HL-60 (cell line): ENCODE data around the gene ESRRG.

Experiments used
- DNase-seq, 2 experiments: peaks; one replicate each; pipeline ENCODE4 v3.0.0-alpha.2; 2010 to 2020; ENCODE audit warnings: low read depth in 1 of 2, low spot score in 1 of 2
- H3K27ac ChIP-seq: fragments of 250-450 bp; sonication (Bioruptor Pico); replicated peaks from 2 replicates; pipeline ENCODE4 v1.5.1; 2020; ENCODE audit warnings: mild to moderate bottlenecking, moderate library complexity
- H3K27me3 ChIP-seq: fragments of 250-450 bp; sonication (Bioruptor Pico); 2 replicates; pipeline ENCODE4 v1.5.1; 2021; ENCODE audit warnings: mild to moderate bottlenecking, moderate library complexity; ENCODE audit not compliant: insufficient read depth, poor library complexity, severe bottlenecking
- H3K4me3 ChIP-seq: replicated peaks from 2 replicates; pipeline ENCODE4 v1.5.1; 2011; ENCODE audit warnings: mild to moderate bottlenecking, control low read depth, low read length; ENCODE audit not compliant: insufficient read depth
- CTCF ChIP-seq: IDR thresholded peaks from one replicate; pipeline ENCODE4 v1.5.1; 2011; ENCODE audit warnings: low read length, control low read depth, inconsistent platforms; ENCODE audit not compliant: insufficient read depth
- GABPA ChIP-seq: IDR thresholded peaks from 2 replicates; pipeline ENCODE4 v1.6.1; 2012; ENCODE audit warnings: low read depth
- POLR2AphosphoS5 ChIP-seq: IDR thresholded peaks from 2 replicates; pipeline ENCODE4 v1.6.1; 2012; ENCODE audit warnings: low read depth
- SPI1 ChIP-seq: IDR thresholded peaks from 2 replicates; pipeline ENCODE4 v1.6.1; 2012; ENCODE audit warnings: low read depth, mild to moderate bottlenecking, borderline replicate concordance
- long read RNA-seq: library from polyadenylated mRNA; unstranded; transcript quantifications from one replicate; pipeline ENCODE4 v2.0.0, GENCODE V29; 2020
- TF ChIP-seq, protein P1 (sequence below): IDR thresholded peaks from 2 replicates; pipeline ENCODE4 v1.6.1; 2012; ENCODE audit warnings: low read depth; ENCODE audit not compliant: insufficient replicate concordance

The ESRRG gene
- long read RNA-seq = 0 reads

- Histone ChIP-seq H3K27me3 (peaks cover 7% of the 10 kb centered on the region), H3K4me3 (no peak within 1 kb of the TSS), H3K27ac (no peak within 1 kb of the TSS)
- TF ChIP-seq, protein P1, sequence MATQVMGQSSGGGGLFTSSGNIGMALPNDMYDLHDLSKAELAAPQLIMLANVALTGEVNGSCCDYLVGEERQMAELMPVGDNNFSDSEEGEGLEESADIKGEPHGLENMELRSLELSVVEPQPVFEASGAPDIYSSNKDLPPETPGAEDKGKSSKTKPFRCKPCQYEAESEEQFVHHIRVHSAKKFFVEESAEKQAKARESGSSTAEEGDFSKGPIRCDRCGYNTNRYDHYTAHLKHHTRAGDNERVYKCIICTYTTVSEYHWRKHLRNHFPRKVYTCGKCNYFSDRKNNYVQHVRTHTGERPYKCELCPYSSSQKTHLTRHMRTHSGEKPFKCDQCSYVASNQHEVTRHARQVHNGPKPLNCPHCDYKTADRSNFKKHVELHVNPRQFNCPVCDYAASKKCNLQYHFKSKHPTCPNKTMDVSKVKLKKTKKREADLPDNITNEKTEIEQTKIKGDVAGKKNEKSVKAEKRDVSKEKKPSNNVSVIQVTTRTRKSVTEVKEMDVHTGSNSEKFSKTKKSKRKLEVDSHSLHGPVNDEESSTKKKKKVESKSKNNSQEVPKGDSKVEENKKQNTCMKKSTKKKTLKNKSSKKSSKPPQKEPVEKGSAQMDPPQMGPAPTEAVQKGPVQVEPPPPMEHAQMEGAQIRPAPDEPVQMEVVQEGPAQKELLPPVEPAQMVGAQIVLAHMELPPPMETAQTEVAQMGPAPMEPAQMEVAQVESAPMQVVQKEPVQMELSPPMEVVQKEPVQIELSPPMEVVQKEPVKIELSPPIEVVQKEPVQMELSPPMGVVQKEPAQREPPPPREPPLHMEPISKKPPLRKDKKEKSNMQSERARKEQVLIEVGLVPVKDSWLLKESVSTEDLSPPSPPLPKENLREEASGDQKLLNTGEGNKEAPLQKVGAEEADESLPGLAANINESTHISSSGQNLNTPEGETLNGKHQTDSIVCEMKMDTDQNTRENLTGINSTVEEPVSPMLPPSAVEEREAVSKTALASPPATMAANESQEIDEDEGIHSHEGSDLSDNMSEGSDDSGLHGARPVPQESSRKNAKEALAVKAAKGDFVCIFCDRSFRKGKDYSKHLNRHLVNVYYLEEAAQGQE = no peak
- TF ChIP-seq CTCF = no peak
- no peak for TF ChIP-seq GABPA
- no peak for TF ChIP-seq POLR2AphosphoS5
- no peak for TF ChIP-seq SPI1
- no peak for DNase-seq
These were observed at the start of gene ESRRG for GRCh38 chr1:216723274-216723780. TSS of gene ESRRG (minus strand) at chr1:216723429. CDS start at chr1:216723299, 130 bp downstream.

GRCh38 chr1:216771922-216772321, 48.7 kb upstream of the ESRRG start:
- no peak overlapping the region for H3K4me3 ChIP-seq
- TF ChIP-seq, protein P1 = no peak
- no peak for TF ChIP-seq GABPA
- TF ChIP-seq SPI1 = no peak
- TF ChIP-seq CTCF = no peak
- no peak for TF ChIP-seq POLR2AphosphoS5
- DNase-seq = no peak
- no peaks in the 10 kb centered on the region for H3K27me3 ChIP-seq
- no peak overlapping the region for H3K27ac ChIP-seq

DNA sequence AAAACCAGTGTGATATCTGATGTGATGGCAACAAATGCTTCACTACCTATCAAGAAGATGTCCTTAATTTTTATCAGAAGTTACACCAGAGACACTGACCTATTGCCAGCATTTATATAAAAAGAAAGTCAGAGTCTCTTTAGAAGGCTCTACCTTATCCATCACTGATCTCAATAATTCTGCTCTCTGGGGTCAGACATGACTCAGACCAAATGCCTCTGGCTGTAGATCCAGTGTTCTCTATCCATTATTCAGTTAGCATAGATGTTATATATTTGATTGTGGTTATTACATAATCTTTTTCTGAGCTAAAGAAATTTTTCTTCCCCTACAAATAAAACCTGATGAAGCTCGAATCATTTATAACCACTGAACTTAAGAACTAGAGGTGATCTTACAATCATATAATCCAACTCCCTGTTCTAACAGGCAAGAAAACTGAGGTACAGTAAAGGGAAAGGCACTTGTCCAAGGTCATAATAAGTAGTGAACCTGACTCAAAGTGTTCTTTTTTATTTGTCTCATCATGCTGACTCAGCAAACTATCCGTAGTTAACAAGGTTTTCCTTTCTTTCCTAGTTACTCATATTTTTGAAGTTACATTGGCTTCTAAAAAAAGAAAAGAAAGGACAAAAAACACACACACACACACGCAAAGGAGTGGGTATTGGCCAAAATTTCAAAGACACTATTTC, 43.6 kb upstream of the ESRRG start:
- TF ChIP-seq SPI1 (no peak), CTCF (no peak), GABPA (no peak), POLR2AphosphoS5 (no peak)
- TF ChIP-seq, protein P1 = no peak
- no peak for DNase-seq
- no peak overlapping the region for H3K27ac ChIP-seq

More for the DNA sequence above, 43.6 kb upstream of the ESRRG start:
- no peaks in the 10 kb centered on the region for H3K27me3 ChIP-seq
- H3K4me3 ChIP-seq = no peak overlapping the region
